Subcutaneous abdominal adipose tissue (tissue), 5 donors: ENCODE results near the gene PCDH9.

Source experiments
- H3K27ac ChIP-seq: one replicate; pipeline ENCODE4 v1.7.0; 2013; ENCODE audit warnings: low read depth, mild to moderate bottlenecking, inconsistent platforms, low read length, moderate library complexity
- H3K27me3 ChIP-seq, 5 donors: one replicate each; pipeline ENCODE4 v1.7.0; 2013; ENCODE audit warnings: low read length in 5 of 5, inconsistent platforms in 1 of 5; ENCODE audit not compliant: control insufficient read depth in 5 of 5, insufficient read depth in 4 of 5
- H3K36me3 ChIP-seq, 5 donors: one replicate each; pipeline ENCODE4 v1.7.0; 2013; ENCODE audit warnings: low read length in 5 of 5; ENCODE audit not compliant: control insufficient read depth in 5 of 5, insufficient read depth in 5 of 5
- H3K4me1 ChIP-seq, 5 donors: one replicate each; pipeline ENCODE4 v1.7.0; 2013; ENCODE audit warnings: low read length in 5 of 5, mild to moderate bottlenecking in 3 of 5, moderate library complexity in 1 of 5; ENCODE audit not compliant: control insufficient read depth in 5 of 5, insufficient read depth in 5 of 5
- H3K4me3 ChIP-seq, 5 donors: one replicate each; pipeline ENCODE4 v1.7.0; 2013; ENCODE audit warnings: low read length in 5 of 5, low read depth in 1 of 5
- H3K9ac ChIP-seq, 5 donors: one replicate each; pipeline ENCODE4 v1.7.0; 2013; ENCODE audit warnings: low read length in 5 of 5, mild to moderate bottlenecking in 4 of 5, moderate library complexity in 3 of 5
- H3K9me3 ChIP-seq, 5 donors: one replicate each; pipeline ENCODE4 v1.7.0; 2013; ENCODE audit warnings: low read length in 5 of 5; ENCODE audit not compliant: control insufficient read depth in 5 of 5
- donor health status: healthy.
- donor health status: healthy.
- donor health status: healthy.
- donor health status: healthy.
- donor health status: healthy.

The PCDH9 gene

GRCh38 chr13:66759919-66760318 lies 470.2 kb downstream of the PCDH9 start:
- H3K27ac ChIP-seq, result no peak overlapping the region
- H3K9me3 ChIP-seq, result peaks cover 3 to 18% (median 9%) of the 10 kb centered on the region in 5 donors
- H3K27me3 ChIP-seq, result no peaks in the 10 kb centered on the region
- no peaks in the 10 kb centered on the region for H3K36me3 ChIP-seq
- H3K9ac ChIP-seq, result no peak overlapping the region
- no peaks in the 10 kb centered on the region for H3K4me1 ChIP-seq
- no peak overlapping the region for H3K4me3 ChIP-seq

GRCh38 chr13:66751691-66752090 lies 478.4 kb downstream of the PCDH9 start:
- no peaks in the 10 kb centered on the region for H3K4me1 ChIP-seq
- no peak overlapping the region for H3K27ac ChIP-seq
- H3K9me3 ChIP-seq, result peaks cover 0 to 6% (median 0%) of the 10 kb centered on the region in 5 donors
- H3K9ac ChIP-seq, result no peak overlapping the region
- H3K36me3 ChIP-seq, result no peaks in the 10 kb centered on the region
- H3K27me3 ChIP-seq, result no peaks in the 10 kb centered on the region
- H3K4me3 ChIP-seq, result no peak overlapping the region

GRCh38 chr13:66748712-66749111 lies 481.4 kb downstream of the PCDH9 start:
- Histone ChIP-seq H3K4me1 (no peaks in the 10 kb centered on the region), H3K27me3 (no peaks in the 10 kb centered on the region), H3K27ac (no peak overlapping the region), H3K36me3 (no peaks in the 10 kb centered on the region), H3K4me3 (no peak overlapping the region), H3K9me3 (peaks cover 0 to 6% (median 0%) of the 10 kb centered on the region in 5 donors), H3K9ac (no peak overlapping the region)

DNA sequence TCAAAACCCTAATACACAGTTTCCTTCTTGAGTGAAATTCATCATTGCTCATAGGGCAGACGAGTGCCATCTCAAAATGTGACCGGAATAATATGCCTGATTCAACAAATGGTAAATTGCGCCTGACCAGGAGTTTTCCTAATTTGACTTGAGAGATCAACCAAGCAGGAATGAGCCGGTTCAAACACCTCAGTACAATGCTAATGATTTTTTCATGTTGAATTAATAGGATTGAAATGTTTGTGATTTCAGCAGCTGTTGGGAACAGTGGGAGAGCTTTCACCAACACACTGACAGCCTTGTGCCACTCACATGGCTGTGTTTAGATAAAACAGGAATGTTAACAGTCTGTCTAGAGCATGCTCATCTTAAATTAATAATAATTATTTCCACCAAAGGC lies 484.8 kb downstream of the PCDH9 start:
- Histone ChIP-seq H3K36me3 (no peaks in the 10 kb centered on the region), H3K4me3 (no peak overlapping the region), H3K27ac (no peak overlapping the region), H3K9ac (no peak overlapping the region), H3K9me3 (peaks cover 0 to 6% (median 0%) of the 10 kb centered on the region in 5 donors), H3K4me1 (no peaks in the 10 kb centered on the region), H3K27me3 (no peaks in the 10 kb centered on the region)

DNA sequence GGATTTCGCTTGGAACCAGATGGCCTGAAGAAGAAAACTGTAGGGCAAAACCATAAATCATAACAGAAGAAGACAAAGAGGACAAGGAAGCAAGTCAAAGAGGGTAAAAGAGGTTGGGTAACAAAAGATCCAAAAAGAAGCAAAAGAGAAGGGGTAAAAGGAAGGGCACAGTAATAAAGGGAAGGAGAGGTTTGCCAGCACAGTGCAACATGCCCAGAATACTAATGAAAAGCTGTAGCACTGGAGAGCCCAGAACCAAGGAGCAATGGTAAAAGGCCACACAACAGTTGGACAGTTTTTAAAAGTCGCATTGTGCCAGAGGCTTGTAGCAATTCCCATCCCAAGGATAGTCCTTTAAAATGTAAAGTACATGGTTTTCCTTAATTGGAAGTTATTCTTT lies 506.6 kb downstream of the PCDH9 start:
- Histone ChIP-seq H3K27me3 (no peaks in the 10 kb centered on the region), H3K27ac (no peak overlapping the region), H3K4me3 (no peak overlapping the region), H3K9ac (no peak overlapping the region), H3K4me1 (no peaks in the 10 kb centered on the region), H3K9me3 (no peaks in the 10 kb centered on the region), H3K36me3 (no peaks in the 10 kb centered on the region)

DNA sequence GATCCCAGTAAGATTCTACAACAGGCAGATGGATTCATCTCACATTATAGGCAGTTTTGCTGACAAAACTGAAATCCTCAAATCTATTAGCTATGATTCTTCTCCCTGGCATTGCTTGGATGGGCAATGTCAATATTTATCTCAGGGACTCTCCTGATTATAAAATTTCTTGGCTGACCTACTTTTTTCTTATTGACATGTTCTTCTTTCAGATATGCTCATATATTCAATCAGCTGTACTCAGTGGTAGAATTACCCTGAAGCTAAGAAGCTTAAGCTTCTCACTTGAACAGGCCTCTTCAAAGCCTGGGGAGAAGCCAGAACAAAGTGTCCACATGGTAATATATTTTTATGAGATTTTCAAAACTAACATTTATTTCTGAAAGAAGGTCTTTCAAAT lies 513.6 kb downstream of the PCDH9 start:
- Histone ChIP-seq H3K4me1 (no peaks in the 10 kb centered on the region), H3K36me3 (no peaks in the 10 kb centered on the region), H3K27ac (no peak overlapping the region), H3K4me3 (no peak overlapping the region), H3K27me3 (no peaks in the 10 kb centered on the region), H3K9me3 (no peaks in the 10 kb centered on the region), H3K9ac (no peak overlapping the region)

DNA sequence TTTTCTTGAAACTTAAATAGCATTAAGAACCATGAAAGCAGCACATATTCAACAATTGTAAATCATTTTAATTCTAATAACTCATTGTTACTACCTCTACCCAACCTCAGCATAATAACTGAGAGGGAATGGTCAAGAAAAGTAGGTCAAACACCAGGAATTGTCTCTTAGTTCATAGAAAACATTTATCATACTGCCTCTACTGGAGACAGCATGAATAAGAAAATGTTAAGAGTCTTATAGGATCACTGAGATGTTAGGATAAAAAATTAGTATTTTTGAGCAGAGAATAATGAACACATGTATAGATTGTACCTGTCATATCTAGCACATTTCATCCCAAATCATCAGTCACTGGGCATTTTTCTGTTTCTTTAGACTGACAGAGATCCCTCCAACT lies 515.3 kb downstream of the PCDH9 start:
- Histone ChIP-seq H3K9me3 (no peaks in the 10 kb centered on the region), H3K4me3 (no peak overlapping the region), H3K4me1 (no peaks in the 10 kb centered on the region), H3K27me3 (no peaks in the 10 kb centered on the region), H3K9ac (no peak overlapping the region), H3K36me3 (no peaks in the 10 kb centered on the region), H3K27ac (no peak overlapping the region)

GRCh38 chr13:66704110-66704509 lies 526.0 kb downstream of the PCDH9 start:
- no peak overlapping the region for H3K27ac ChIP-seq
- no peak overlapping the region for H3K9ac ChIP-seq
- no peak overlapping the region for H3K4me3 ChIP-seq
- no peaks in the 10 kb centered on the region for H3K4me1 ChIP-seq
- no peaks in the 10 kb centered on the region for H3K27me3 ChIP-seq
- no peaks in the 10 kb centered on the region for H3K9me3 ChIP-seq
- H3K36me3 ChIP-seq, result no peaks in the 10 kb centered on the region

DNA sequence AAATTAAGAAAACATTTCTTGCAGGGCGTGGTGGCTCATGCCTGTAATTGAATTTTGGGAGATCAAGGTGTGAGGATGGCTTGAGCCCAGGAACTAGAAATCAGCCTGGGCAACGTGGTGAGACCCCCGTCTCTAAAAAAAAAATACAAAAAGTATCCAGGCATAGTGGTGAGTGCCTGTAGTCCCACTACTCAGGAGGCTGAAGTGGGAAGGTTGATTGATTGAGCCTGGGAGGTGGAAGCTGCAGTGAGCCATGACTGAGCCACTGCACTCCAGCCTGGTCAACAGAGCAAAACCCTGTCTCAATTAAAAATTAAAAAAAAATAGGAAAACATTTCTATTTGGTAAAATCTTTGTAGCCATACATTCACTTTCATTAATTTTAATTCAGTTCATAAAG lies 526.5 kb downstream of the PCDH9 start:
- H3K4me1 ChIP-seq, result no peaks in the 10 kb centered on the region
- H3K36me3 ChIP-seq, result no peaks in the 10 kb centered on the region
- no peaks in the 10 kb centered on the region for H3K9me3 ChIP-seq
- no peak overlapping the region for H3K4me3 ChIP-seq
- no peak overlapping the region for H3K27ac ChIP-seq
- H3K9ac ChIP-seq, result no peak overlapping the region
- H3K27me3 ChIP-seq, result no peaks in the 10 kb centered on the region

DNA sequence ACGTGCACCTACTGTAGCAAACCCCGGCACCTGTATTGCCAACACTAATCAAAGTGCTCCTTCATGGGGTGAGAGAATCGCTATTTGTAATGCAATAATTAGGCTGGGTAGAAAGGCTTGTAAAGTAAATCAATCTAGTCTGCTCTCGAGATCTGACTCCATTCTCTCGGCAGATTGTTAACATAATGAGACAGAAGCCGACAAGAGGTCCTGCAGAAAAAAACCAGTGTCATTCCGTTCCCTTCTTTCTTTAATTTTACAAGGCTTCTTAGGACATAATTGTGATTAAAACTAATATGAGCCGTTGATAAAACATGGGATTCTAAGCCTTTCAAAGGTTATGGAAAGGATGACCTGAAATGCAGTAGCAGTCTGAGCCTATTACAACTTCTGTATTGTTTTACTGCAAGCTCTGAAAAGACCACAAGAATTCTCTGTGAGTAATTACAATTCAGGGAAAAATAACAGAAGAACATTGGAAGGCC lies 530.0 kb downstream of the PCDH9 start:
- H3K9me3 ChIP-seq, result no peaks in the 10 kb centered on the region
- no peak overlapping the region for H3K4me3 ChIP-seq
- H3K27ac ChIP-seq, result no peak overlapping the region
- no peaks in the 10 kb centered on the region for H3K27me3 ChIP-seq
- H3K36me3 ChIP-seq, result no peaks in the 10 kb centered on the region
- H3K9ac ChIP-seq, result no peak overlapping the region
- H3K4me1 ChIP-seq, result no peaks in the 10 kb centered on the region

DNA sequence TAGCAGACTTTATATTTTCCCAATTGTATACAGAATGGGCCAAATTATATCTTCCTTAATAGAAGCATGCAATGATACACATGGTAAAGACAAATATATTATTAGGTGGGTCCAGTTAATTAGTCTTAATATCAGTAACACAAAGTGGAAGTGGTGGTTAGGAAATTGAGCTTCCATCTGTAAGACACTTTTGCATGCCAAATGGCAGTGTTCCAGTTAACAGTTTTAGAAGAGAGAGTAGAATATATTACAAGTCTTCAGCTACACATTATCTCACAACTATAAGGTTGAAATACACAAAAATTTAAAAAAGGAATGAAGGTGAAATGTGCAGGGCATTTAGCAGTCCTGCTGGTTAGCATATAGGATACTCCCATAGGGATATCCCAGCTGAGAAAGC lies 536.5 kb downstream of the PCDH9 start:
- no peak overlapping the region for H3K27ac ChIP-seq

More for the DNA sequence above, 536.5 kb downstream of the PCDH9 start:
- Histone ChIP-seq H3K4me3 (no peak overlapping the region), H3K9me3 (no peaks in the 10 kb centered on the region), H3K36me3 (no peaks in the 10 kb centered on the region), H3K9ac (no peak overlapping the region), H3K4me1 (peaks cover 0 to 6% (median 0%) of the 10 kb centered on the region in 5 donors), H3K27me3 (no peaks in the 10 kb centered on the region)
